ENCODE data around the gene GCSAM.

Gene GCSAM

DNA sequence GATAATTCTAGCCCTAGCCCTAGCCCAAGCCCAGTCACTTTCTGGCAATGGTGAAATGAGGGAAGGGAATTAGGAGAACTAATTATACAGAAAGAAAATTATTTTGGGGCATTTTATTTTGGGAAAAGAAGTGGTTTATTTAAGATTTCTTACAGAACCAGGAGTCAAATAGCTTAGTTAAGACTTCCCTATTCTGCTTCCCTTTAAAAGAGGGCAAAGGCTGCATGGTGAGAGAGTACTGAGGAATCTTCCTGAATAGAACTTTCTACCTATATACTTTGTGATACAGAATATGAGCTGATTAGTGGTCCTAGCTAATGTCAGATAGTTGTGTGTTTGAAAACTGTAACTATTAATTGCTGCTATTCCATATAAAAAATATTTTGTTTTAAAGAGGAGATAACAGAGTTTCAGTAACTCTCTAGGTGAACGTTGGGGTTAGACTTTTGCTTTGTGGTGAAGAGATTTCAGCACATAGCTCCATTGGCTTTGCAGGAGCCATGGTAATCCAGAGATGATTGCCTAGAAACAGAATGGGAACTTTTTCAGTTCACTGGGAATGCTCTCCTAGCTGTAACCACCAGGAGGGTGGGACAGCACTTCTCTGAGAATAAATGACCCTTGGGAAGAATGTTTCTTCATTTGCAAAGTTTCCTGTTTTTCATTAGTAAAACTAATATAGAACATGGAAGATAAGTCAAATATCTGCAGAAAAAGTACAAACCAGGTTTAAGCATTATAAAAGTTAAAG is 5.3 kb upstream of the GCSAM start:
- Histone ChIP-seq H3K4me3 (ENCODE audit: low read depth in 1 of 2, low read length in 1 of 2) (no peak overlapping the region), H3K36me3 (no peaks in the 10 kb centered on the region), H3K9me3 (no peaks in the 10 kb centered on the region), H3K27me3 (no peaks in the 10 kb centered on the region), H3K4me1 (ENCODE audit: control insufficient read depth in 1 of 2, insufficient read depth in 1 of 2, low read depth in 1 of 2, low read length in 1 of 2) (peaks cover 0 to 7% of the 10 kb centered on the region in 2 experiments), H3K27ac (no peak overlapping the region)
- TF ChIP-seq, protein P1, sequence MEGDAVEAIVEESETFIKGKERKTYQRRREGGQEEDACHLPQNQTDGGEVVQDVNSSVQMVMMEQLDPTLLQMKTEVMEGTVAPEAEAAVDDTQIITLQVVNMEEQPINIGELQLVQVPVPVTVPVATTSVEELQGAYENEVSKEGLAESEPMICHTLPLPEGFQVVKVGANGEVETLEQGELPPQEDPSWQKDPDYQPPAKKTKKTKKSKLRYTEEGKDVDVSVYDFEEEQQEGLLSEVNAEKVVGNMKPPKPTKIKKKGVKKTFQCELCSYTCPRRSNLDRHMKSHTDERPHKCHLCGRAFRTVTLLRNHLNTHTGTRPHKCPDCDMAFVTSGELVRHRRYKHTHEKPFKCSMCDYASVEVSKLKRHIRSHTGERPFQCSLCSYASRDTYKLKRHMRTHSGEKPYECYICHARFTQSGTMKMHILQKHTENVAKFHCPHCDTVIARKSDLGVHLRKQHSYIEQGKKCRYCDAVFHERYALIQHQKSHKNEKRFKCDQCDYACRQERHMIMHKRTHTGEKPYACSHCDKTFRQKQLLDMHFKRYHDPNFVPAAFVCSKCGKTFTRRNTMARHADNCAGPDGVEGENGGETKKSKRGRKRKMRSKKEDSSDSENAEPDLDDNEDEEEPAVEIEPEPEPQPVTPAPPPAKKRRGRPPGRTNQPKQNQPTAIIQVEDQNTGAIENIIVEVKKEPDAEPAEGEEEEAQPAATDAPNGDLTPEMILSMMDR (IDR thresholded peaks at IDR 0.05), result no peak

DNA sequence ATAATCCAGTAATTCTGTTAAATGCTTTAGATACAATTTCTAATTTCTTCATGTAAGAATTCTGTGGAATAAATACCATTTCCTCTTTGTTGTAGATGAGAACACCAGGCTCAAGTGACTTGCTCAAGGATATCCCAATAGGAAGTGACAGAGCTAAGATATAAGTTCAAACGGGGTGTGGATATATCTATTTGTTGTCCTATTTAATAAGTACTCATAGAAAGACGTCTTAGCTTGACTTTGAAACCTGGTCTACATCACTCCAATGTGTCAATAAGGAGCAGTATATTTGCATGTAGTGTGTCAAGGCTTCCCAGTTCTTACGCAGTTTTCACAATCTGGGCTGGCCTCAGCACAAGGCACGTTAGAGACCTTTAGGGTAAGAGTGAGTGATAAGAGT is 4.7 kb upstream of the GCSAM start:
- Histone ChIP-seq H3K27ac (no peak overlapping the region), H3K36me3 (no peaks in the 10 kb centered on the region), H3K9me3 (no peaks in the 10 kb centered on the region), H3K4me1 (ENCODE audit: control insufficient read depth in 1 of 2, insufficient read depth in 1 of 2, low read depth in 1 of 2, low read length in 1 of 2) (peaks cover 6 to 13% of the 10 kb centered on the region in 2 experiments), H3K4me3 (ENCODE audit: low read depth in 1 of 2, low read length in 1 of 2) (no peak overlapping the region), H3K27me3 (no peaks in the 10 kb centered on the region)
- TF ChIP-seq, protein P1 (IDR thresholded peaks at IDR 0.05), result no peak

DNA sequence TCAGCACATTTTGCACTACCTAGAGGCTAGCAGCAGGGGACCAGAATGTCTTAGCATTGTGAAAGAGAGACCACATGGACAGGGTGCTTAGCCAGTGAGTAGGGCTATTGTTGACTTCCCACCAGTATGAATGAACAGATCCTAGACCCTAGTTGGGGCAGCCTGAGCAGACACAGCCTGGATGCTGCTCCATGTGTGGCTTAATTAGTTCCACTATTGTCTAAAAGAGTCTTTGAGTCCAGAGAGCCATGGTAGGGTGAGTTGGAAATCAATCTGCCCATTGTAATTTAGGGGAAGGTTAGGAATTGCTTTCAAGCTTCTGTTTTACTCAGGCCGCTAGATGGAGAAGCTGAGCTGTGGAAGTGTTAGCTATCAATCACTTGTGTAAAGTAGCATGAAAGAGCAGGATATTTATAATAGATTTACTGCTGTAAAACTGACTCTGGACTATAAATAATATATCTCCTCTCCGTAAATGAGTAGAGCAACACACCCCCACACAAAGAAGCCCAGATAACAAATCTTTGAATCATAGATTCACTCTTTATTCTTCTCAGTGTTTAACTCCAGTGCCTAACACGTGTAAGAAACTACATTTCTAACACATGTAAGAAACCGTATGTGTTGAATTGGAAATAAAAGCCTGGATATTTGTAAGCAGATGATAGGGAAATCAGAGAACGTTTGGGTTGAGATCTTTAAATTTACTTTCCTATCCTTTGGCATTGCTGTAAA is 4.1 kb upstream of the GCSAM start:
- TF ChIP-seq, protein P1 (IDR thresholded peaks at IDR 0.05), result no peak
- Histone ChIP-seq H3K27me3 (no peaks in the 10 kb centered on the region), H3K36me3 (no peaks in the 10 kb centered on the region), H3K4me1 (ENCODE audit: control insufficient read depth in 1 of 2, insufficient read depth in 1 of 2, low read depth in 1 of 2, low read length in 1 of 2) (peaks cover 11 to 20% of the 10 kb centered on the region in 2 experiments), H3K9me3 (no peaks in the 10 kb centered on the region), H3K27ac (no peak overlapping the region), H3K4me3 (ENCODE audit: low read depth in 1 of 2, low read length in 1 of 2) (no peak overlapping the region)

- Histone ChIP-seq H3K27ac (no peak overlapping the region), H3K4me1 (ENCODE audit: control insufficient read depth in 1 of 2, insufficient read depth in 1 of 2, low read depth in 1 of 2, low read length in 1 of 2) (peaks cover 11 to 29% of the 10 kb centered on the region in 2 experiments), H3K4me3 (ENCODE audit: low read depth in 1 of 2, low read length in 1 of 2) (no peak overlapping the region), H3K27me3 (no peaks in the 10 kb centered on the region), H3K36me3 (no peaks in the 10 kb centered on the region), H3K9me3 (no peaks in the 10 kb centered on the region)
- TF ChIP-seq, protein P1 (IDR thresholded peaks at IDR 0.05), result no peak
These were observed 3.0 kb upstream of the GCSAM start for GRCh38 chr3:112136046-112136445.

DNA sequence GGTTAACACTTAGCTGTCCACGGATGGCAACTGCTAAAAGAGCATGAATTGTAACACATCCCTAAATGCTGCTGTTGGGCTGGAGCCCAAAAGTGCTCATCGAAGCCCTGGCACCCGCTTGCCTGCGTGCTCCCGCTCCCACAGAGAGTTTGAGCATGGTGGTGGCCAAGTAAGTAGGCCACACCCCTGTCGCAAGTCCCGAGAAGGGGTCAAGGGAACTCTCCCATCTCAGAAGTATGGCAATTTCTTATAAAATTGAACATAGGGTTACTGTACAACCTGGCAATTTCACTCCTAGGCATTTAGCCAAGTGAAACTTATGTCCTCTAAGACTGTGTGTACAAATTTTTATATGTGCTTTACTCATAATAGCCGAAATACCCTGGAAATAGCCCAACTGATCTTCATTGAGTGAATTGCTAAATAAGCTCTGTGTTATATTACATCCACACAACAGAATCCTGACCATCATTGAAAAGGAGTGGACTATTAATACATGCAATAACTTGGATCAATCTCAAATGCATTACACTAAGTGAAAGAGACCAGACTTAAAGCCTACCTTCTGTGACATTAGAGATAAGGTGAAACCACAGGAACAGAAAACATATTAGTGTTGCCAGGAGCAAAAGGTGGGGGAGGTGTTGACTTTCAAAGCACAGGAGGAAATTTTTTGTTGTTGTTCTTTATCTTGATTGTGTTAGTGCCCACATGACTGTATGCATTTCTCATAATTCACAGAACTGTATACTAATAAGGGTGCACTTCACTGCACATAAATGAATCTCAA is 1.5 kb upstream of the GCSAM start:
- no peaks in the 10 kb centered on the region for H3K9me3 ChIP-seq
- H3K27ac ChIP-seq, result no peak overlapping the region
- TF ChIP-seq, protein P1 (IDR thresholded peaks at IDR 0.05), result no peak
- H3K4me1 ChIP-seq (ENCODE audit: control insufficient read depth in 1 of 2, insufficient read depth in 1 of 2, low read depth in 1 of 2, low read length in 1 of 2), result peaks cover 20 to 45% of the 10 kb centered on the region in 2 experiments
- no peak overlapping the region for H3K4me3 ChIP-seq (ENCODE audit: low read depth in 1 of 2, low read length in 1 of 2)
- no peaks in the 10 kb centered on the region for H3K27me3 ChIP-seq
- H3K36me3 ChIP-seq, result no peaks in the 10 kb centered on the region
